Activated CD8-positive, alpha-beta memory T cell treated with anti-CD3 and anti-CD28 coated beads for 24 hours (primary cell): Measurements from ENCODE around the gene BCAS3.

Experiments
- DNase-seq: peaks from one replicate; pipeline ENCODE4 v3.0.0-alpha.2; 2020

BCAS3 gene

GRCh38 chr17:61307905-61308886 is 630.5 kb downstream of the BCAS3 start:
- DNase-seq: no peak

GRCh38 chr17:61309362-61310256 is 632.0 kb downstream of the BCAS3 start:
- DNase-seq: no peak

DNA sequence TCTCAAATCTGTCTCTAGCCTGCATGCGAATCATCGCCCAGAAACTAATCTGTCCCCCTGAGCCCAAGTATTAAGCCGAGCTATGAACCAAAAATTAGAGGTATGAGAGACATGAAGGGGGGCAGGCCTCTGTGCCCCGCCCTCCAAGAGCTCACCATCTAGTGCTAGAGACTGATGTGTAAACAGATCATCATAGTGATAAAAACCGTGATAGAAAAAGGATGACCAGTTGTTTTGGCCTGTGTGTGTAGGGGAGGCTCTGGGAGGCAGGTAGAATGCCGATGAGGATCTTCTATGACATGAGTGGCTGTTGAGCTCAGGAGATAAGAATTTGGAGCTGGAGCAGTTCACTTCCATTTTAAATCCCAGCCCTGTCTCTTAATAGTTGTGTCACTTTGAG is 632.9 kb downstream of the BCAS3 start:
- no peak for DNase-seq

DNA sequence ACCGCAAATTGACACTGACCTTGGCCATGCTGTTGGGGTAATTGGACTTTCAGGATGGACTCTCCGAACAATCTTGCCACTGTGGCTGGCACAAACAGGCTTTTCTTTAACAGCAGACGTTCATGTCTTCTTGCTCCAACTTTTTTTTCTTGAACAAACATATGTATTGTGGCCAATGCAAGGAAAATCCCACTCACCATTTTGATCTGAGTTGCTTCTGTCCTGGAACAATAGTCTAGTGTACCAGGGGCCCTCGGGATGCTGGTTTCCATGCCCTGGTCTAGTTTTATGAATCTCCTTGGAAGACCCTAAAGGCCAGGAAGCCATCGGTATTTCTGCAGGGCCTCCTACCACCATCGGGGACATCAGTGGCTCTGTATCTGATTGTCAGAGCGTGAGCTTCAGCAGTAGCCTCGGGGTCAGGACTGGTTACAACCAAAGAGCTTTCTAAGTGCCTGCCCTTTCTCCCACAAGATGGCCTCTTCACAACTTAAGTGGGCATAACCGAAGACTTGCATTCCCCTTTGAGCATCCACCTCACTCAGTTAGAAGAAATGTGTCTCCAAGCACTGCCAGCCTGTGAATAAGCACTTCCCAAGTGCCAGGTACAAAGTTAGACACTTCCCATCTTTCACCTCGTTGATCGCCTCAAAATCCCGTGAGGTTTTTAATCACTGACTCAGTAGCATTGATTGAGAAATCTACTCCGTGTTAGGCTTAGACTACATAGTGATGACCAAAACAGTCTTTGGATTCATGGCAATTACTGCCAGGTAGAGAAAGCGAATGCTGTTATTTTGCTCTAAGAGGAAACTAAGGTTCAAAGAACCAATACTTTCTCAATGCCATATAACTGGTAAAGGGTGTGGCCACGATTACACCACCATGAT is 635.0 kb downstream of the BCAS3 start:
- DNase-seq: no peak

GRCh38 chr17:61313461-61314326 is 636.0 kb downstream of the BCAS3 start:
- no peak for DNase-seq

DNA sequence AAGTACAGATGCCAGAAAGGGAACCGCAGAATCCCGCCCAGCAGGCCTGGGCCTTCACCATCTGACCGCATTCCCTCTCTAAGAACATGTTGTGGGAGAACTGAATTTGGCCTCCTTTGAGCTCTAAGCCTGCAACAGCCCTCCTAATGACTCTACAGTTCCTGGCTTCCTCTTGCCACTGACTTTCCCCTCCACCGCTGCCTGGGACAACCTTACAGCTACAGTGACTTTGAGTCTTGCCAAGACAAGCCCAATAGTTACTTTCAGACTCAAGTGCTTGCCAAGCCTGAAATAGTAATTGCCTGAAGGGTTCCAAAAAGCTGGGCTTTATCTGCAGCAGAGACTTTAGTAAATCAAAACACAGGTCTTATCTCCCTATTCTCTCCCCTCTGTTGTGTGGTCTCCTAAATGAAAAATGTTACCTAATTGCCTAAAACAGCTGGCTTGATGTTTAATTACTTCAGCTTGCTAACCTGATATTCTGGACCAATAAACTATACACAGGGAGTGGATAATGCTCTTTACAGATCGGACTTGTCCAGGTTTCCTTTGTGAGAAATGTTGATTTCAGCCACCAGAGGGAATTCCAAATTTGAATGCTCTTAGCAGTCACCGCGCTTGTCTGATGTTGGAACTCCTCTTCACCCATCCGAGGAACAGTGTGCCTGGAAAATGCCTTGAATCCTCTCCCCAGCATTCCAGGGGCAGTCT is 636.9 kb downstream of the BCAS3 start:
- no peak for DNase-seq

- no peak for DNase-seq
These were observed 639.0 kb downstream of the BCAS3 start for GRCh38 chr17:61316633-61317032.

GRCh38 chr17:61317779-61318178 is 640.1 kb downstream of the BCAS3 start:
- DNase-seq: no peak

DNA sequence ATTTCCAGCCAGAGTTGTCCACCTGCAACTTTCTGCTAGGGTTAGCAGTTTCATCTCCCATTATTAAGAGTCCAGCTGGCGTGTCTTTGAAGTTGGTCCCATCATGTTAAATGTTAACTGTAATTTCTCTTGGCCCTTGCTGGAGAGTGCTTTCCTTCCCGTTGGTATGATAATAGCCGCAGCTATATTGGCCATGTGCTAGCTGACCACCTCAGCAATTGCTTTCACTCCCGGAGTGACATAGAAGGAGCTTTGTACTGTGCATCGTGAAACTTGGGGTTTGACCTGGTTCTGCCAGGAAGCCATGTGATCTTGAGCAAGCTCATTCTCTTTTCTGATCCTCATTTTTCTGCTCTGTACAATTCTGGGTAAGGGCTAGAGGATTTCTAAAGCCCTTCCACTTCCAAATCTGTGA is 641.0 kb downstream of the BCAS3 start:
- DNase-seq: no peak

DNA sequence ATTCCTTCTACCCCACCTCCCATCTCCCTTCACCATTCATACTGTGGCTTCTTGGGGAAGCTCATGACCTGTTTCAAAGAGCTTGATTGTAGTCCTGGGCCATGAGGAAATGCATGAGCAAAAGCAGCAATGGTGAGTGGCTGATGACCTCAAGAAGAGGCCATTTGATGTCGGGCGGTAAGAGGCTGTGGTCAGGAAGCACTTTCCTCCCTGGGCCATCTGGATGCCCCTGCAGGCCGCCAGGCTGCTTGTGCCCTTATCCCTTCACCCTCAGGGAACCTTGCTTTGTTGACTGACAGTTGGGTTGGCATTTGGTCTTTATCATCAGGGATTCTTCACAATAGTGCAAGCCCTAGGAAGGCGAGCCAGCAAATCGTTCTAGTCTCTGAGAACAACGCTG is 643.7 kb downstream of the BCAS3 start:
- DNase-seq: no peak

- DNase-seq: no peak
These were observed 644.8 kb downstream of the BCAS3 start for GRCh38 chr17:61322325-61323002.

DNA sequence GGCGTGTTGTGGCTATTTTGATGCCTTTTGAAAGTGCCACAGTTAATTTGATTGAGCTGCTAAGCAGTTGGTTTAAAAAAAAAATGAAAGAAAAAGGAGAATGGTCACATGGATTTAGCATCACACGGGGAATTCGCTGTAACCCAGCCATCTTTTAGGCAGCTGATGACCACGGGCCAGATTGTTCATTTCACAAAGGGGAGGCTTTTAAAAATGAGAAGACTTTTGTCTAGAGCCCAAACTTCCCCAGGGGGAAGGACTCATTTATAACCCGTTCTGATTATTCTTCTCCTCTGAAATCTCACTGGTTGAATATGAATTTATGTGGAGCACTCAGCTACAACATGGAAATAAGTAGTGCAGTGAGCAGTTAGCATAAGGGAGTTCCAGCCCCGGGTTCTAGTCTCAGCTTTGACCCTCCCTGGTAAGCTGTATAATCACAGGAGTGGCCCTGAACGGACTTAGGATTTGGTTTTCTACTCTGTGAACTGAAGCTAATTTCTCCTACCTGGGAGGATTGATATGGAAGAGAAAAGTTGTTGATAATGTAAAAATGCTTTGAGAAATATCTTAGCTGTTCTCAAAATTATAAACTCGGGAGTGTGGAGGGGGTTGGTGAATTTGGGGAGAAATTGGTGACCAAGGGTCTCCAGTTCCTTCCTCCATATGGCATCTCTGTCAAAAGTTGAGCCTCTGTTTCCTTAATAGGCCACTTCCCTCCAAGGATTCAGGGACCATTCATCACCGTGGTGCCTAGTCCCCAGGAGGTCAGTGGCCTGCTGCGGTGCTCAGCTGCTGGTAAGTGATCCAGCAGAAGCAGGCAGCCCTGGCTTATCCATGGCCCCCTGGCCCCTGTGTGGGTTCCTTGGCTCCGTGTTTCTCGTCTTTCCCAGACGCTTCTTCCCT is 645.6 kb downstream of the BCAS3 start:
- no peak for DNase-seq

DNA sequence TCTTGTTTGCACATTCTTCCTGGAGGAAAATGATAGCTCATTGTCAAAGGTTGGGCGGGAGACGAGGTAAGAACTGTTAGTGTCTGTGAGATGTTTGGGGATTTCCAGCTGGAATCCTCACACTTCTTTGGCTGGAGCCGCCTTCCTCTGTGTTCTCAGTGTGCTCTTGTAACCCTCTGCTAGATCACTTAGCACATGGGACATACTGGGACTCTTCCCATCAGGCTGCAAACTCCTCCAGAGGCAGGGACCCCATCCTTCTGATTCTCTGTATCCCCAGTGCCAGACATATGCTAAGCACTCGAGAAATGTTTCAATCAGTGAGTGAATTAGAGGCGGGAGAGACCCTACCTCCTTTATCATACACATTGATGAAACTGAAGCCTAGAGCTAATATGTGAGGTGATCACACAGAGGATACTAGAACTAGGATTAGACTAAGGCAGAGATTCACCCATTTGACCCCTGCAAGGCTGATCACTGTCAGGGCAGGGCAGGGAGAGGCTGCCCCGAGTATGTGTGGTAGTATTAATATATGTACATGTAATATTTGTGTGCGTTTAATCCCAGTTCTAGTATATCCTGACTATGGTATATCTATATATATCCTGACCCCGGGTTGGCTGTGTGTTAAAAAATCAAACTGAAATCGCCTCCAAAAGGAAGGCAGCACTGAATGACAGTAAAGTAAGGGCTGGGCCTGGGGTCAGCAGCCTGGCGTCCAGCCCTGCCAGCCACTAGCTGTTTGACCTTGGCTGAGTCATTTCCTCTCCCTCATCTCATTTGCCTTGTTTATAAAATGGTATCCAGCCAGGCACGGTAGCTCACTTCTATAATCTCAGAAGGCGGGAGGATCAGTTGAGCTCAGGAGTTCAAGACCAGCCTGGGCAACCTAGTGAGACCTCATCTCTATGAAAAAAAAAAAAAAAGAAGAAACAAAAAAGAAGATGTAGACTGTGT is 646.5 kb downstream of the BCAS3 start:
- DNase-seq: no peak

GRCh38 chr17:61324950-61325349 is 647.3 kb downstream of the BCAS3 start:
- DNase-seq: no peak

GRCh38 chr17:61325382-61326073 is 647.9 kb downstream of the BCAS3 start:
- DNase-seq: no peak

GRCh38 chr17:61326330-61326729 is 648.7 kb downstream of the BCAS3 start:
- DNase-seq: no peak

- no peak for DNase-seq
These were observed 650.7 kb downstream of the BCAS3 start for GRCh38 chr17:61328351-61328750.
